ENCODE results near the gene IP6K1.

DNA sequence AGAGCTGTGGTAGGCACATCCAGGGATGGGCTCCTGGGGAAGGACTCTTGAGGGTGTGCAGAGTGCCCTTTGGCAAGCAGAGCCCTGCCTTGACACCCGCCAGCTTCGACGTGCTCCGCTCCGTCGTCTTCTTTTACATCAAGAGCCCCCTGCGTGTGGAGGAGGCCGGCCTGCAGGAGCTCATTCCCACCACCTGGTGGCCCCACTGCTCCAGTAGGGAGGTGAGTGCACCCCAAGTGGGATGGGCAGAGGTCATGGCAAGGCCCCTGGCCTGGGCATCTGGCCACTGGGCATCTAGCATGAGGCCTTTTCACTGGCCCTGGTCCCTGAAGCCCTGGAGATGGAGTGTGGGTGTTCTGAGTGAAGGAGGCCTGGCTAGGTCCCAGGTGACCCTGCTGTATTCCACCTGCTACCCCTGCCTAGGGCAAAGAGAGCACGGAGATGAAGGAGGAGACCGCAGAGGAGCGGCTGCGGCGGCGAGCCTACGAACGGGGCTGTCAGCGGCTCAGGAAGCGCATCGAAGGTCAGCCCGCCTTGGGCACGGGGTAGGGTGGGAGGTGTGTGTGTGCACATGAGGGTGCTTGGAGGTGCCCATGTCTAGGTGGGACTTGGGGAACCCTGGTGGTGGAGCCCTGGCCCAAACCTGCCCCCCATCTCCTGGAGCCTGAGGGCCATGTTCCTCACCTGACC, 84.8 kb downstream of the IP6K1 start:
- TF ChIP-seq, protein P1, sequence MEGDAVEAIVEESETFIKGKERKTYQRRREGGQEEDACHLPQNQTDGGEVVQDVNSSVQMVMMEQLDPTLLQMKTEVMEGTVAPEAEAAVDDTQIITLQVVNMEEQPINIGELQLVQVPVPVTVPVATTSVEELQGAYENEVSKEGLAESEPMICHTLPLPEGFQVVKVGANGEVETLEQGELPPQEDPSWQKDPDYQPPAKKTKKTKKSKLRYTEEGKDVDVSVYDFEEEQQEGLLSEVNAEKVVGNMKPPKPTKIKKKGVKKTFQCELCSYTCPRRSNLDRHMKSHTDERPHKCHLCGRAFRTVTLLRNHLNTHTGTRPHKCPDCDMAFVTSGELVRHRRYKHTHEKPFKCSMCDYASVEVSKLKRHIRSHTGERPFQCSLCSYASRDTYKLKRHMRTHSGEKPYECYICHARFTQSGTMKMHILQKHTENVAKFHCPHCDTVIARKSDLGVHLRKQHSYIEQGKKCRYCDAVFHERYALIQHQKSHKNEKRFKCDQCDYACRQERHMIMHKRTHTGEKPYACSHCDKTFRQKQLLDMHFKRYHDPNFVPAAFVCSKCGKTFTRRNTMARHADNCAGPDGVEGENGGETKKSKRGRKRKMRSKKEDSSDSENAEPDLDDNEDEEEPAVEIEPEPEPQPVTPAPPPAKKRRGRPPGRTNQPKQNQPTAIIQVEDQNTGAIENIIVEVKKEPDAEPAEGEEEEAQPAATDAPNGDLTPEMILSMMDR (IDR thresholded peaks at IDR 0.05): peak; percentile 26
- no peak for TF ChIP-seq EZH2 (IDR thresholded peaks at IDR 0.05; ENCODE audit: borderline replicate concordance, insufficient read depth, low read depth, low read length, poor library complexity, severe bottlenecking)
